Astrocyte of the spinal cord (primary cell): ENCODE results near the gene TSC22D2.
"Not testable (repeated sequence)": the region's sequence is repeated elsewhere in the genome, so short reads cannot be mapped to it uniquely, and the experiment has no call there.

ENCODE experiments used
- DNase-seq: peaks from one replicate; pipeline ENCODE4 v3.0.0; 2011; ENCODE audit warnings: low read depth, low spot score
- H3K4me3 ChIP-seq: 2 replicates; pipeline ENCODE4 v1.5.1; 2011; ENCODE audit warnings: low read depth, mild to moderate bottlenecking, low read length, moderate library complexity
- CTCF ChIP-seq: IDR thresholded peaks from 2 replicates; pipeline ENCODE4 v1.5.1; 2012; ENCODE audit warnings: low read depth, mild to moderate bottlenecking, low read length, inconsistent platforms
- in situ Hi-C: cut with HindIII; loops from 2 replicates; pipeline ENCODE4 v1.10.0; 2017; ENCODE audit warnings: low sequenced_read_pairs

TSC22D2 gene

DNA sequence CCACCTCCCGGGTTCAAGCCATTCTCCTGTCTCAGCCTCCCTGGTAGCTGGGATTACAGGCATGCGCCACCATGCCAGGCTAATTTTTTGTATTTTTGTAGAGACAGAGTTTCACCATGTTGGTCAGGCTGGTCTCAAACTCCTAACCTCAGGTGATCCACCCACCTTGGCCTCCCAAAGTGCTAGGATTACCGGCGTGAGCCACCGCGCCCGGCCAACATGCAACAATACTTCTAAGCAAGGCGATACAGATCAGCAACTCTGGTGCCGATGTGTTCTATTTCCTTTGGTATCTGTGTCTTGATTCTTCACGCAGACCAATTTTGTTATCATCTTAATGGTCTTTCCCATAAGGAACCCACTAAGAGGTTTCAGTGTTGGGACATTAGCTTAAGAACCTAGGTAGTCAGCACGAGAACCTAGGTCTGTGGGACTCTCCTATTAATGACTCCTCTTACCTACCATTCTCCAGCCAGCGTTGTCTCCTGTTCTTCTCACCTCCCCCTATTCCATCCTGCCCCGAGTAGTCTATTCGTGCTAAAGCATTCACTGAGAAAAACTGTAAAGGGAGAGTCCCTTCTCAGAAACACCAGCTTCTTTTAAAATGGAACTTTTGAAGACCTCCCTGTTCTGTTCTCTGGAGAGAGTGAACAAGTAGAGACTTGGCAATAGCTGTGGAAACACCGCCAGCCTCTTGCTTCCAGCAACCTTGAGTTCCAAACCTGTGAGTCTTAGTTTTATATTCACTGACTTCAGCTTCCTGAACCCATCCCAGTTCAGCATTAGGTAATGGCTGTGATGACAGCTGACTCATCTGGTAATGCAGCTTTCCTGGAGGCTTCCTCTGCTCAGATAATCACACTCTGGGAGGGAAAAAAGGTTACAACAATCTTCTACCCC, 61.2 kb downstream of the TSC22D2 start:
- in situ Hi-C loops = no loop called here
- H3K4me3 ChIP-seq = no peak overlapping the region
- peak; percentile 97 for DNase-seq
- no peak for TF ChIP-seq CTCF

GRCh38 chr3:150469931-150470740, 62.0 kb downstream of the TSC22D2 start:
- in situ Hi-C loops = no loop called here
- TF ChIP-seq CTCF = no peak
- peak; percentile 46 for DNase-seq
- H3K4me3 ChIP-seq = no peak overlapping the region

DNA sequence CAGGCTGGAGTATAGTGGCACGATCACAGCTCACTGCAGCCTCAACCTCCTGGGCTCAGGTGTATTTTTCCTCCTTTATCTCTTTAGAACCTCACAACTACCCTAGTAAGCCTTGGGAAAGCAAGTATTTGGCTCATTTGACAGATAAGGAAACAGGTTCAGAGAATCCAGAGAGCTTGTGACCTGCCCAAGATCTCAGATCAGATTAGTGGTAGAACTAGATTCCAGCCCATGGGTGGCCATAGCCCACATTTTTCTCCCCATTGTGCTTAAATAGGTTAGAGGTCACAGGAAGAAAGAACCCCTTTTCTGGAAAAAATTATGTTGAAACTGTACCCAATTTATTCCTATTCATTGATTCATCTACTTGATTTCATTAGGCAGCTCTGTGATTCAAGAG, 64.3 kb downstream of the TSC22D2 start:
- H3K4me3 ChIP-seq = no peak overlapping the region
- in situ Hi-C loops = no loop called here
- no peak for TF ChIP-seq CTCF
- no peak for DNase-seq

DNA sequence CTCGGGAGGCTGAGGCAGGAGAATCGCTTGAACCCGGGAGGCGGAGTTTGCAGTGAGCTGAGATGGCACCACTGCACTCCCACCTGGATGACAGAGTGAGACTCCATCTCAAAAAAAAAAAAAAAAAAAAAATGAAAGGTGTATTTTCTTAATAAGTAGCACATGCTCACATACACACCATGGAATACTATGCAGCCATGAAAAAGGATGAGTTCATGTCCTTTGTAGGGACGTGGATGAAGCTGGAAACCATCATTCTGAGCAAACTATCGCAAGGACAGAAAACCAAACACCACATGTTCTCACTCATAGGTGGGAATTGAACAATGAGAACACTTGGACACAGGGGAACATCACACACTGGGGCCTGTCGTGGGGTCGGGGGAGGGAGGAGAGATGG, 65.1 kb downstream of the TSC22D2 start:
- H3K4me3 ChIP-seq, DNase-seq, in situ Hi-C loops: not testable (repeated sequence)

- no peak for TF ChIP-seq CTCF
- in situ Hi-C loops = no loop called here
- DNase-seq = no peak
- H3K4me3 ChIP-seq = no peak overlapping the region
Observed at GRCh38 chr3:150479370-150479769, 71.3 kb downstream of the TSC22D2 start.

- no peak for TF ChIP-seq CTCF
- no peak for DNase-seq
- no peak overlapping the region for H3K4me3 ChIP-seq
- in situ Hi-C loops = no loop called here
Observed at GRCh38 chr3:150480877-150481276, 72.8 kb downstream of the TSC22D2 start.

- in situ Hi-C loops = no loop called here
- no peak for DNase-seq
Observed at GRCh38 chr3:150483226-150483625, 75.1 kb downstream of the TSC22D2 start.

More at GRCh38 chr3:150483226-150483625, 75.1 kb downstream of the TSC22D2 start:
- H3K4me3 ChIP-seq = no peak overlapping the region
- no peak for TF ChIP-seq CTCF
